A549 treated with ZK216348 at 1 μM for 4 hours (cell line): ENCODE measurements around the gene MRI1. TPM values are rescaled to one million over a fixed set of nuclear protein-coding genes. Genes with fewer than 3 reads are reported as not detected.

Experiments
- total RNA-seq: library from RNA; stranded (reverse); fragments of 200-300 nt; extraction: Qiagen RNA extraction; gene quantifications from 5 replicates; pipeline ENCODE4 v1.2.3, GENCODE V29; 2022; ENCODE audit warnings: low read depth

The MRI1 gene
- 7.5 to 16.6 TPM (median 15.4 TPM) in 5 replicates for total RNA-seq

GRCh38 chr19:13764101-13764807 is at the start of gene MRI1:
Gene MRI1, plus strand, starts transcription at chr19:13764522. Its CDS starts 67 bp downstream, at chr19:13764589.

GRCh38 chr19:13774217-13775191 is 10.2 kb downstream of the MRI1 start, which contains the start of gene C19orf53:
Gene C19orf53, plus strand, starts transcription at chr19:13774456. Its CDS starts 22 bp downstream, at chr19:13774478.

GRCh38 chr19:13794757-13795589 is 30.7 kb downstream of the MRI1 start, which contains the start of gene ZSWIM4:
Gene ZSWIM4, plus strand, starts transcription at chr19:13795443. Its CDS starts 206 bp downstream, at chr19:13795649.

Other genes starting within 250 kb of the MRI1 start
- gene C19orf53, start 9.9 kb downstream of the MRI1 start, total RNA-seq, result 139 to 203 TPM (median 187 TPM) in 5 replicates
- 3.2 to 6.8 TPM (median 6.0 TPM) in 5 replicates for gene ZSWIM4, start 30.9 kb downstream of the MRI1 start, total RNA-seq
- 2.3 to 3.7 TPM (median 2.6 TPM) in 5 replicates for gene NANOS3, start 112.6 kb downstream of the MRI1 start, total RNA-seq
- gene BRME1, start 141.6 kb downstream of the MRI1 start, total RNA-seq, result 0.14 to 0.85 TPM (median 0.56 TPM) in 4 of 5 replicates, not detected in the other
- 7.6 to 11.7 TPM (median 10.5 TPM) in 5 replicates for gene CC2D1A, start 141.7 kb downstream of the MRI1 start, total RNA-seq
- 0.95 to 1.7 TPM (median 1.0 TPM) in 5 replicates for gene PODNL1, start 173.9 kb downstream of the MRI1 start, total RNA-seq
- gene DCAF15, start 188.0 kb downstream of the MRI1 start, total RNA-seq, result 14.5 to 26.5 TPM (median 22.0 TPM) in 5 replicates
- gene RFX1, start 241.8 kb downstream of the MRI1 start, total RNA-seq, result 2.2 to 6.5 TPM (median 5.8 TPM) in 5 replicates